HepG2 (cell line): ENCODE results near the gene PEX10. TPM values are rescaled to one million over a fixed set of nuclear protein-coding genes. Genes with fewer than 3 reads are reported as not detected.

ENCODE experiments used
- ATAC-seq: fragments of 200-7000 bp; cut with Tn5 transposase; 3 replicates; pipeline ENCODE4 v1.9.1; 2020; ENCODE audit warnings: mild to moderate bottlenecking, moderate library complexity
- BruUV-seq: library from RNA; stranded (reverse); fragments of 400-500 nt; replicated peaks from 2 replicates; lab custom pipeline; 2021; lab: Mats Ljungman, UMichigan
- CTCF ChIA-PET: fragments of 300-600 bp; formaldehyde crosslinking; extraction: SDS; loops from one replicate; lab custom pipeline; 2021; ENCODE audit warnings: low total read pairs, inconsistent platforms, low intra/inter-chr PET ratio; lab: Yijun Ruan, JAX
- POLR2A ChIA-PET: fragments of 350-600 bp; sonication (Branson Sonifier 250); formaldehyde crosslinking; loops from one replicate; lab custom pipeline; 2020; ENCODE audit warnings: antibody characterized with exemption, inconsistent platforms; lab: Yijun Ruan, JAX
- DNase-seq: peaks from one replicate; pipeline ENCODE4 v3.0.0-alpha.2; 2015; ENCODE audit warnings: low spot score
- FAIRE-seq: peaks from 3 replicates; lab custom pipeline; 2011; peaks lifted over from hg19 to GRCh38; lab: Jason Lieb, UNC
- H2AFZ ChIP-seq: one replicate; pipeline ENCODE4 v1.6.1; 2011; ENCODE audit warnings: low read length, inconsistent platforms
- H3K27ac ChIP-seq: fragments of 300-600 bp; 3 replicates; pipeline ENCODE4 v1.8.0; 2011; ENCODE audit warnings: mixed run types, mild to moderate bottlenecking, mixed read lengths, low read length, inconsistent platforms; ENCODE audit not compliant: insufficient read depth; ENCODE audit errors: extremely low read length
- H3K27me3 ChIP-seq, 2 experiments: fragments of 200-600 bp in 1 of 2; 2 replicates in 1 of 2; 3 replicates in 1 of 2; pipeline versions ENCODE4 v1.6.0 to v1.8.0; 2011; ENCODE audit warnings: low read length in 2 of 2, mild to moderate bottlenecking in 2 of 2, moderate library complexity in 2 of 2, inconsistent platforms in 1 of 2; ENCODE audit not compliant: insufficient read depth in 2 of 2, control insufficient read depth in 1 of 2
- H3K36me3 ChIP-seq, 2 experiments: fragments of 200-600 bp in 1 of 2; replicated peaks in 1 of 2; 2 replicates in 1 of 2; 3 replicates in 1 of 2; pipeline versions ENCODE4 v1.5.1 to v1.8.0; 2011; ENCODE audit warnings: low read length in 2 of 2, inconsistent platforms in 1 of 2; ENCODE audit not compliant: insufficient read depth in 2 of 2, control insufficient read depth in 1 of 2
- H3K4me1 ChIP-seq: 2 replicates; pipeline ENCODE4 v1.5.1; 2012; ENCODE audit warnings: low read length, inconsistent platforms; ENCODE audit not compliant: insufficient read depth
- H3K4me2 ChIP-seq: 2 replicates; pipeline ENCODE4 v1.6.0; 2011; ENCODE audit warnings: low read depth, low read length, inconsistent platforms
- H3K4me3 ChIP-seq, 3 experiments: fragments of 200-600 bp in 1 of 3; sonication (generic), shearing (Covaris generic) in 1 of 3; replicated peaks in 1 of 3; 2 replicates each; pipeline ENCODE4 v1.5.1; 2011 to 2016; ENCODE audit warnings: low read length in 3 of 3, inconsistent platforms in 2 of 3, low read depth in 2 of 3, mild to moderate bottlenecking in 2 of 3, control low read depth in 1 of 3, mixed read lengths in 1 of 3; ENCODE audit not compliant: insufficient read depth in 1 of 3
- H3K79me2 ChIP-seq: one replicate; pipeline ENCODE4 v1.6.1; 2011; ENCODE audit warnings: low read length, inconsistent platforms; ENCODE audit not compliant: insufficient read depth
- H3K9ac ChIP-seq: 2 replicates; pipeline ENCODE4 v1.6.0; 2011; ENCODE audit warnings: mild to moderate bottlenecking, low read depth, low read length, inconsistent platforms; ENCODE audit not compliant: insufficient read depth
- H3K9me3 ChIP-seq: 2 replicates; pipeline ENCODE4 v1.5.1; 2012; ENCODE audit warnings: mild to moderate bottlenecking, low read length
- H4K20me1 ChIP-seq: 2 replicates; pipeline ENCODE4 v1.6.0; 2011; ENCODE audit warnings: inconsistent platforms, mild to moderate bottlenecking, low read length, moderate library complexity; ENCODE audit not compliant: insufficient read depth
- BRCA1 ChIP-seq: sonication (generic); formaldehyde crosslinking; IDR thresholded peaks from 2 replicates; pipeline ENCODE4 v1.4.0; 2020; ENCODE audit warnings: missing genetic modification reagents
- EZH2 ChIP-seq: conservative IDR thresholded peaks from 2 replicates; pipeline ENCODE4 v1.6.1; 2012; ENCODE audit warnings: mild to moderate bottlenecking, low read depth, low read length, moderate library complexity
- STAG1 ChIP-seq: sonication (generic); formaldehyde crosslinking; IDR thresholded peaks from 2 replicates; pipeline ENCODE4 v1.4.0; 2020; ENCODE audit warnings: missing genetic modification reagents
- WGBS: methylation state at CpG from one replicate; pipeline ENCODE4 v1.1.6; 2017; ENCODE audit warnings: low lambda C conversion rate; 5-methylcytosine and 5-hydroxymethylcytosine counted together
- in situ Hi-C: cut with HindIII; loops from 2 replicates; pipeline ENCODE4 v1.10.0; 2017; ENCODE audit warnings: low pct_unique_long_range_greater_than_20kb; ENCODE audit not compliant: extremely low pct_ligation_motif_present
- intact Hi-C: fragments of 100-400 bp; cut with micrococcal nuclease; formaldehyde crosslinking; loops from one replicate; pipeline ENCODE4 v1.10.0; 2022; ENCODE audit not compliant: unreplicated experiment
- polyA plus RNA-seq, 8 experiments: library from polyadenylated mRNA; depleted of rRNA in 3 of 8; stranded (reverse) in 7 of 8; unstranded in 1 of 8; fragments of >200 nt; fragmentation: Illumina TruSeq in 4 of 8; extraction: Trizol in 4 of 8; gene quantifications; 2 replicates each; pipeline versions ENCODE4 v1.2.1 to v1.2.3, GENCODE V29; 2011 to 2016; ENCODE audit warnings: low read depth in 4 of 8, missing spikeins in 1 of 8, mixed read lengths in 1 of 8; ENCODE audit not compliant: insufficient read depth in 1 of 8
- total RNA-seq, 5 experiments: library from RNA; depleted of rRNA; stranded (reverse); fragments of >200 nt; fragmentation: Illumina TruSeq; extraction: Trizol; gene quantifications; 2 replicates each; pipeline ENCODE4 v1.2.3, GENCODE V29; 2016; ENCODE audit warnings: low read depth in 1 of 5
- TF ChIP-seq, protein P1 (sequence below): sonication (generic); formaldehyde crosslinking; IDR thresholded peaks from 2 replicates; pipeline ENCODE4 v1.5.0; 2020; ENCODE audit warnings: mild to moderate bottlenecking, missing genetic modification reagents, moderate library complexity
- TF ChIP-seq, protein P2 (sequence below): sonication (generic); formaldehyde crosslinking; IDR thresholded peaks from 2 replicates; pipeline ENCODE4 v1.4.0; 2020; ENCODE audit warnings: mild to moderate bottlenecking, missing genetic modification reagents

Gene PEX10
- total and polyA plus RNA-seq, 2 of the 13 experiments (the other 11 are each of a cell fraction or from before 2014, with no cell fraction given): 16.1 to 39.6 TPM

DNA sequence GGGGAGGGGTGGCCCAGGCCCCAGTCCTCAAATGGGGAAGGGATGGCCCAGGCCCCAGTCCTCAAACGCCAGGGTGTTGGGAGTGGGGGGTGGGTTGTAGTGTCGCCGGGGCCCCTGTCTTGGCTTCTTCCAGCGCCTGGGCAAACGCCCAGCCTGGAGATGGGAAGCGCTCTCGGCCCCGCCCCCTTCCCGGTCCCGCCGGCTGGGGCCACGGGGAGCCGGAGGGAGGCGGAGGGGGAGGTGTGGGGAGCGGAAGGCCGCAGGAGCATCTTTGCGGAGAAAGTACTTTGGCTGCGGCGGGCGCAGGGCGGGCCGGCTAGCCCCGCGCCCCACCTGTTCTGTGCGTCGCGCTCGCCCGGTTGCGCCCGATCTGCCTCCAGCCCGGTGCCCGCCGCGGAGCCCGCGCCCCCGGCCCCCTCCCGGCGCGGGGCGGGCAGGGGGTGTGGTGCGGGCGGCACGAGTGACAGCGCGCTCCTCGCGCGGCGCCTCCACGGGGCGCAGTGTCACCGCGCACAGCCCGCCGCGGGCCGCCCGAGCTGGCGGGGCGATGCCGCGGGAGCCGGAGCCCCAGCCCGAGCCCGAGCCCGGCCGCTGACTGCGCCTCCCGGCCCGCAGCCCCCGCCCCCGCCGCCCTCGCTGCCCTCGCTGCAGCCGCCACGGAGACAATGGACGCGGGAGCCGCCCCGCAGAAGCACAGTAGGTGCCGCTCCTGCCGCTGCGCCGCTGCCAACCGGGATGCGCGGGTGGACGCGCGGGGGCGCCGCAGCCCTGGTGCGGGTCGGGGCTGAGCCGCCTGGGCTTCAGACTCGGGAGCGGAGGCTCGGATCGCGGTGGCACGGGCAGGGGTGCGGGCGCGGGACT, 31.1 kb upstream of the PEX10 start:
- Histone ChIP-seq H2AFZ (no peak overlapping the region), H4K20me1 (peaks cover 3% of the 10 kb centered on the region; the same call in 1 of the 2 replicates), H3K27ac (no peak overlapping the region), H3K9me3 (no peaks in the 10 kb centered on the region), H3K36me3 (no peaks in the 10 kb centered on the region), H3K27me3 (peaks cover 42 to 90% of the 10 kb centered on the region in 2 experiments), H3K9ac (no peak overlapping the region), H3K79me2 (no peaks in the 10 kb centered on the region), H3K4me2 (no peak overlapping the region)
- FAIRE-seq: no peak
- ATAC-seq: no peak
- BruUV-seq: no TSS peak
- POLR2A ChIA-PET: no interaction called here
- TF ChIP-seq BRCA1 (no peak), STAG1 (peak; percentile 61)
- TF ChIP-seq, protein P1, sequence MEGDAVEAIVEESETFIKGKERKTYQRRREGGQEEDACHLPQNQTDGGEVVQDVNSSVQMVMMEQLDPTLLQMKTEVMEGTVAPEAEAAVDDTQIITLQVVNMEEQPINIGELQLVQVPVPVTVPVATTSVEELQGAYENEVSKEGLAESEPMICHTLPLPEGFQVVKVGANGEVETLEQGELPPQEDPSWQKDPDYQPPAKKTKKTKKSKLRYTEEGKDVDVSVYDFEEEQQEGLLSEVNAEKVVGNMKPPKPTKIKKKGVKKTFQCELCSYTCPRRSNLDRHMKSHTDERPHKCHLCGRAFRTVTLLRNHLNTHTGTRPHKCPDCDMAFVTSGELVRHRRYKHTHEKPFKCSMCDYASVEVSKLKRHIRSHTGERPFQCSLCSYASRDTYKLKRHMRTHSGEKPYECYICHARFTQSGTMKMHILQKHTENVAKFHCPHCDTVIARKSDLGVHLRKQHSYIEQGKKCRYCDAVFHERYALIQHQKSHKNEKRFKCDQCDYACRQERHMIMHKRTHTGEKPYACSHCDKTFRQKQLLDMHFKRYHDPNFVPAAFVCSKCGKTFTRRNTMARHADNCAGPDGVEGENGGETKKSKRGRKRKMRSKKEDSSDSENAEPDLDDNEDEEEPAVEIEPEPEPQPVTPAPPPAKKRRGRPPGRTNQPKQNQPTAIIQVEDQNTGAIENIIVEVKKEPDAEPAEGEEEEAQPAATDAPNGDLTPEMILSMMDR (CRISPR knock-in tag): peak; percentile 63
- TF ChIP-seq, all 625 proteins: peak for 2
- Histone ChIP-seq H3K4me1 (no peaks in the 10 kb centered on the region), H3K4me3 (no peak overlapping the region)
- in situ Hi-C loops (no loop called here), intact Hi-C loops (no loop called here)
- DNase-seq: no peak
- 46% methylated on average over 27 of the region's 107 CpGs for WGBS
- CTCF ChIA-PET: no interaction called here

DNA sequence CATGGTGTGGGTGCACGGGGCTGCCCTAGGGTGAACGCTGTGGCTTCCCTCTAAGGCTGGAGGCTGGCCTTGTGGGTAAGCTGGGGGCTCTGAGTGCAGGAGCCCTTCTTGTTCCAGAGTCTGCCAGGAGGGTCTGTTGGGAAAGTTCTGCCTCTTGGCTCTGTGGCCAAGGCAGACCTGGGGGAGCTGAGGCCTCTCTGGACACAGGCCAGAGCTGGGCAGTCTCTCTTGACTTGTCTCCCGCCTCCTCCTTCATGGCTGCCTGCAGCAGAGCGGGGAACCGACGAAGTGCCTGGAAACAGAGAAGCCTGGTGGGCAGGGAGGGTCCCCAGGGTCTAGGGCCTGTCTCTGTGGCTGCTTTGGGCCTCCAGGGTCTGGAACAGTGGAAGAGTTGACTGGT, 30.3 kb upstream of the PEX10 start:
- no peak for DNase-seq
- no peak for ATAC-seq
- WGBS: 9% methylated on average over 4 of the region's 6 CpGs
- no peak overlapping the region for H3K4me2 ChIP-seq
- no peak overlapping the region for H3K4me3 ChIP-seq
- no peaks in the 10 kb centered on the region for H3K36me3 ChIP-seq
- H4K20me1 ChIP-seq: peaks cover 3% of the 10 kb centered on the region; the same call in 1 of the 2 replicates
- no peak overlapping the region for H3K27ac ChIP-seq
- CTCF ChIA-PET: no interaction called here
- TF ChIP-seq EZH2: 0 out of 2 replicates have a peak, but pooled peaks have one; percentile 36
- TF ChIP-seq, protein P2, sequence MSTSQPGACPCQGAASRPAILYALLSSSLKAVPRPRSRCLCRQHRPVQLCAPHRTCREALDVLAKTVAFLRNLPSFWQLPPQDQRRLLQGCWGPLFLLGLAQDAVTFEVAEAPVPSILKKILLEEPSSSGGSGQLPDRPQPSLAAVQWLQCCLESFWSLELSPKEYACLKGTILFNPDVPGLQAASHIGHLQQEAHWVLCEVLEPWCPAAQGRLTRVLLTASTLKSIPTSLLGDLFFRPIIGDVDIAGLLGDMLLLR: no peak
- intact Hi-C loops (no loop called here), in situ Hi-C loops (no loop called here)
- H3K9me3 ChIP-seq: no peaks in the 10 kb centered on the region
- H3K4me1 ChIP-seq: no peaks in the 10 kb centered on the region
- H3K27me3 ChIP-seq: peaks cover 37 to 91% of the 10 kb centered on the region in 2 experiments
- H2AFZ ChIP-seq: no peak overlapping the region
- BruUV-seq: no TSS peak
- H3K9ac ChIP-seq: no peak overlapping the region
- POLR2A ChIA-PET: no interaction called here
- FAIRE-seq: no peak
- H3K79me2 ChIP-seq: no peaks in the 10 kb centered on the region
